ENCODE data around the gene KIF3B.

Gene KIF3B

GRCh38 chr20:32359633-32360332, 82.3 kb downstream of the KIF3B start:
- H3K9me3 ChIP-seq (ENCODE audit: control extremely low read depth in 1 of 5, control insufficient read depth in 4 of 5, insufficient read depth in 2 of 5, low read depth in 1 of 5, low read length in 4 of 5), result no peaks in the 10 kb centered on the region
- DNase-seq, result peak in 2 of 3 donors; percentile 14 to 21
- peak overlapping the region; percentile 59 to 80 for H3K27ac ChIP-seq (ENCODE audit: insufficient read depth in 1 of 2, low read depth in 1 of 2, low read length in 2 of 2, poor library complexity in 1 of 2, severe bottlenecking in 2 of 2)
- no peaks in the 10 kb centered on the region for H3K27me3 ChIP-seq (replicated peaks in 2 of 5; ENCODE audit: control insufficient read depth in 4 of 5, insufficient read depth in 5 of 5, low read length in 4 of 5)
- no peaks in the 10 kb centered on the region for H3K36me3 ChIP-seq (ENCODE audit: control insufficient read depth in 4 of 4, insufficient read depth in 4 of 4, low read length in 3 of 4)
- H3K4me3 ChIP-seq (ENCODE audit: control insufficient read depth in 1 of 7, extremely low read depth in 1 of 7, insufficient read depth in 4 of 7, low read depth in 2 of 7, low read length in 6 of 7), result peak overlapping the region; percentile 74 to 98 (median 92)
- ChIA-PET CTCF (interaction anchor here (0.8 to 1.3 kb wide), 4 partner anchors 14 to 84 kb away, joined by 3 read pairs; no protein-coding TSS in a partner anchor), POLR2A (interaction anchor here (0.6 to 1.4 kb wide), 7 partner anchors 9 to 470 kb away, joined by 3 to 5 read pairs (median 3); no protein-coding TSS in a partner anchor)
- peaks cover 17 to 45% (median 34%) of the 10 kb centered on the region in 4 experiments for H3K4me1 ChIP-seq (ENCODE audit: control extremely low read depth in 1 of 4, control insufficient read depth in 4 of 4, insufficient read depth in 4 of 4, low read length in 3 of 4)
- 44% methylated on average over 11 of the region's 11 CpGs for WGBS (ENCODE audit: insufficient coverage)

- Histone ChIP-seq H3K9me3 (ENCODE audit: control extremely low read depth in 1 of 5, control insufficient read depth in 4 of 5, insufficient read depth in 2 of 5, low read depth in 1 of 5, low read length in 4 of 5) (no peaks in the 10 kb centered on the region), H3K36me3 (ENCODE audit: control insufficient read depth in 4 of 4, insufficient read depth in 4 of 4, low read length in 3 of 4) (no peaks in the 10 kb centered on the region), H3K4me3 (ENCODE audit: control insufficient read depth in 1 of 7, extremely low read depth in 1 of 7, insufficient read depth in 4 of 7, low read depth in 2 of 7, low read length in 6 of 7) (peak overlapping the region in 4 of 7 experiments; percentile 92 to 98 (median 94)), H3K27ac (ENCODE audit: insufficient read depth in 1 of 2, low read depth in 1 of 2, low read length in 2 of 2, poor library complexity in 1 of 2, severe bottlenecking in 2 of 2) (peak overlapping the region in 1 of 2 experiments; percentile 80), H3K4me1 (ENCODE audit: control extremely low read depth in 1 of 4, control insufficient read depth in 4 of 4, insufficient read depth in 4 of 4, low read length in 3 of 4) (peaks cover 17 to 45% (median 34%) of the 10 kb centered on the region in 4 experiments), H3K27me3 (replicated peaks in 2 of 5; ENCODE audit: control insufficient read depth in 4 of 5, insufficient read depth in 5 of 5, low read length in 4 of 5) (no peaks in the 10 kb centered on the region)
- WGBS (ENCODE audit: insufficient coverage), result 90% methylated on average over 5 of the region's 5 CpGs
- POLR2A ChIA-PET, result interaction anchor here (0.7 kb wide), 1 partner anchor 80 kb away, joined by 3 read pairs; no protein-coding TSS in a partner anchor
- CTCF ChIA-PET, result no interaction called here
- DNase-seq, result no peak
Observed at GRCh38 chr20:32360333-32360634, 82.8 kb downstream of the KIF3B start.

- H3K4me3 ChIP-seq (ENCODE audit: control insufficient read depth in 1 of 7, extremely low read depth in 1 of 7, insufficient read depth in 4 of 7, low read depth in 2 of 7, low read length in 6 of 7), result no peak overlapping the region
- H3K9me3 ChIP-seq (ENCODE audit: control extremely low read depth in 1 of 5, control insufficient read depth in 4 of 5, insufficient read depth in 2 of 5, low read depth in 1 of 5, low read length in 4 of 5), result no peaks in the 10 kb centered on the region
- ChIA-PET CTCF (interaction anchor here (0.8 kb wide), 1 partner anchor 67 kb away, joined by 3 read pairs; no protein-coding TSS in a partner anchor), POLR2A (no interaction called here)
- H3K27me3 ChIP-seq (replicated peaks in 2 of 5; ENCODE audit: control insufficient read depth in 4 of 5, insufficient read depth in 5 of 5, low read length in 4 of 5), result no peaks in the 10 kb centered on the region
- WGBS (ENCODE audit: insufficient coverage), result no CpG with 5 or more reads among the region's 4 CpGs
- DNase-seq, result no peak
- H3K36me3 ChIP-seq (ENCODE audit: control insufficient read depth in 4 of 4, insufficient read depth in 4 of 4, low read length in 3 of 4), result peaks cover 0 to 13% (median 7%) of the 10 kb centered on the region in 4 experiments
- H3K27ac ChIP-seq (ENCODE audit: insufficient read depth in 1 of 2, low read depth in 1 of 2, low read length in 2 of 2, poor library complexity in 1 of 2, severe bottlenecking in 2 of 2), result peak overlapping the region in 1 of 2 experiments; percentile 4
- H3K4me1 ChIP-seq (ENCODE audit: control extremely low read depth in 1 of 4, control insufficient read depth in 4 of 4, insufficient read depth in 4 of 4, low read length in 3 of 4), result peaks cover 5 to 33% (median 21%) of the 10 kb centered on the region in 4 experiments
Observed at GRCh38 chr20:32362901-32363364, 85.5 kb downstream of the KIF3B start.

GRCh38 chr20:32363492-32363891, 86.0 kb downstream of the KIF3B start:
- 100% methylated on average over 1 of the region's 2 CpGs for WGBS (ENCODE audit: insufficient coverage)
- Histone ChIP-seq H3K27me3 (replicated peaks in 2 of 5; ENCODE audit: control insufficient read depth in 4 of 5, insufficient read depth in 5 of 5, low read length in 4 of 5) (no peaks in the 10 kb centered on the region), H3K36me3 (ENCODE audit: control insufficient read depth in 4 of 4, insufficient read depth in 4 of 4, low read length in 3 of 4) (peaks cover 0 to 13% (median 9%) of the 10 kb centered on the region in 4 experiments), H3K9me3 (ENCODE audit: control extremely low read depth in 1 of 5, control insufficient read depth in 4 of 5, insufficient read depth in 2 of 5, low read depth in 1 of 5, low read length in 4 of 5) (no peaks in the 10 kb centered on the region), H3K4me1 (ENCODE audit: control extremely low read depth in 1 of 4, control insufficient read depth in 4 of 4, insufficient read depth in 4 of 4, low read length in 3 of 4) (peaks cover 5 to 37% (median 23%) of the 10 kb centered on the region in 4 experiments), H3K27ac (ENCODE audit: insufficient read depth in 1 of 2, low read depth in 1 of 2, low read length in 2 of 2, poor library complexity in 1 of 2, severe bottlenecking in 2 of 2) (peak overlapping the region in 1 of 2 experiments; percentile 4), H3K4me3 (ENCODE audit: control insufficient read depth in 1 of 7, extremely low read depth in 1 of 7, insufficient read depth in 4 of 7, low read depth in 2 of 7, low read length in 6 of 7) (no peak overlapping the region)
- ChIA-PET CTCF (interaction anchor here (0.8 kb wide), 1 partner anchor 66 kb away, joined by 3 read pairs; no protein-coding TSS in a partner anchor), POLR2A (no interaction called here)
- DNase-seq, result no peak

GRCh38 chr20:32364554-32365208, 87.2 kb downstream of the KIF3B start:
- H3K9me3 ChIP-seq (ENCODE audit: control extremely low read depth in 1 of 5, control insufficient read depth in 4 of 5, insufficient read depth in 2 of 5, low read depth in 1 of 5, low read length in 4 of 5), result no peaks in the 10 kb centered on the region
- H3K4me1 ChIP-seq (ENCODE audit: control extremely low read depth in 1 of 4, control insufficient read depth in 4 of 4, insufficient read depth in 4 of 4, low read length in 3 of 4), result peaks cover 8 to 32% (median 21%) of the 10 kb centered on the region in 4 experiments
- 97% methylated on average over 7 of the region's 7 CpGs for WGBS (ENCODE audit: insufficient coverage)
- no peak overlapping the region for H3K27ac ChIP-seq (ENCODE audit: insufficient read depth in 1 of 2, low read depth in 1 of 2, low read length in 2 of 2, poor library complexity in 1 of 2, severe bottlenecking in 2 of 2)
- no peak for DNase-seq
- no peak overlapping the region for H3K4me3 ChIP-seq (ENCODE audit: control insufficient read depth in 1 of 7, extremely low read depth in 1 of 7, insufficient read depth in 4 of 7, low read depth in 2 of 7, low read length in 6 of 7)
- CTCF ChIA-PET, result interaction anchor here (1.4 to 2.0 kb wide), 3 partner anchors 9 to 28 kb away, joined by 3 to 6 read pairs (median 3); no protein-coding TSS in a partner anchor
- peaks cover 4 to 20% (median 14%) of the 10 kb centered on the region in 4 experiments for H3K36me3 ChIP-seq (ENCODE audit: control insufficient read depth in 4 of 4, insufficient read depth in 4 of 4, low read length in 3 of 4)
- POLR2A ChIA-PET, result no interaction called here
- H3K27me3 ChIP-seq (replicated peaks in 2 of 5; ENCODE audit: control insufficient read depth in 4 of 5, insufficient read depth in 5 of 5, low read length in 4 of 5), result no peaks in the 10 kb centered on the region

- peaks cover 2 to 25% (median 13%) of the 10 kb centered on the region in 4 experiments for H3K4me1 ChIP-seq (ENCODE audit: control extremely low read depth in 1 of 4, control insufficient read depth in 4 of 4, insufficient read depth in 4 of 4, low read length in 3 of 4)
- H3K27me3 ChIP-seq (replicated peaks in 2 of 5; ENCODE audit: control insufficient read depth in 4 of 5, insufficient read depth in 5 of 5, low read length in 4 of 5), result no peaks in the 10 kb centered on the region
- 49% methylated on average over 3 of the region's 5 CpGs for WGBS (ENCODE audit: insufficient coverage)
- H3K36me3 ChIP-seq (ENCODE audit: control insufficient read depth in 4 of 4, insufficient read depth in 4 of 4, low read length in 3 of 4), result peaks cover 5 to 29% (median 21%) of the 10 kb centered on the region in 4 experiments
- POLR2A ChIA-PET, result interaction anchor here (0.6 kb wide), 1 partner anchor 333 kb away, joined by 3 read pairs; no protein-coding TSS in a partner anchor
- H3K27ac ChIP-seq (ENCODE audit: insufficient read depth in 1 of 2, low read depth in 1 of 2, low read length in 2 of 2, poor library complexity in 1 of 2, severe bottlenecking in 2 of 2), result no peak overlapping the region
- no peaks in the 10 kb centered on the region for H3K9me3 ChIP-seq (ENCODE audit: control extremely low read depth in 1 of 5, control insufficient read depth in 4 of 5, insufficient read depth in 2 of 5, low read depth in 1 of 5, low read length in 4 of 5)
- CTCF ChIA-PET, result interaction anchor here (1.4 to 2.0 kb wide), 3 partner anchors 8 to 29 kb away, joined by 3 to 6 read pairs (median 3); no protein-coding TSS in a partner anchor
- peak in 2 of 3 donors; percentile 14 to 15 for DNase-seq
- H3K4me3 ChIP-seq (ENCODE audit: control insufficient read depth in 1 of 7, extremely low read depth in 1 of 7, insufficient read depth in 4 of 7, low read depth in 2 of 7, low read length in 6 of 7), result no peak overlapping the region
Observed at GRCh38 chr20:32365564-32365963, 88.1 kb downstream of the KIF3B start.
